ENCODE data around the gene FGF12. TPM values are rescaled to one million over a fixed set of nuclear protein-coding genes. Genes with fewer than 3 reads are reported as not detected.

Gene FGF12
- polyA plus RNA-seq, 1 of the 3 experiments (the other 2 are of a cell fraction) = 0.30 TPM

DNA sequence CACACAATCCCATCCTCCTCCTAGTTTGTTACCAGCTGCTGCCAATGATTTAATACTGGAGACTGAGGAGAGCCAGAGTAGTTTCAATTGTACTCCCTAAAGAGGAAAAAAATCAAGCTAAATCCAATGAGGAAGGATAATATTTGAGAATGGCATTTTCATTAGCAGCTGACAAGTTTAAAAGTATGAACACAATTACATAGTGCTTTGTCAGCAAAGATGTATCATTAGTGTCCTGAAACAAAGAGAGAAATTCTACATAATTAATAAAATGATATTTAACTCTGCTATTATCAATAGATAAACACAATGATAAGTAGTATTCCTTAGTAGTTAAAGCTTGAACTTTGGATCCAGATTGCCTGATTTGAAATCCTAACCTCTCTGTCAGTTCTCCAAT, 163.9 kb downstream of the FGF12 start:
- TF ChIP-seq, protein P1, sequence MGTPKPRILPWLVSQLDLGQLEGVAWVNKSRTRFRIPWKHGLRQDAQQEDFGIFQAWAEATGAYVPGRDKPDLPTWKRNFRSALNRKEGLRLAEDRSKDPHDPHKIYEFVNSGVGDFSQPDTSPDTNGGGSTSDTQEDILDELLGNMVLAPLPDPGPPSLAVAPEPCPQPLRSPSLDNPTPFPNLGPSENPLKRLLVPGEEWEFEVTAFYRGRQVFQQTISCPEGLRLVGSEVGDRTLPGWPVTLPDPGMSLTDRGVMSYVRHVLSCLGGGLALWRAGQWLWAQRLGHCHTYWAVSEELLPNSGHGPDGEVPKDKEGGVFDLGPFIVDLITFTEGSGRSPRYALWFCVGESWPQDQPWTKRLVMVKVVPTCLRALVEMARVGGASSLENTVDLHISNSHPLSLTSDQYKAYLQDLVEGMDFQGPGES (IDR thresholded peaks at IDR 0.05; ENCODE audit: low read depth, low read length) = no peak
- TF ChIP-seq FOXJ3 (CRISPR knock-in tag; IDR thresholded peaks at IDR 0.05) (no peak), POLR2AphosphoS5 (IDR thresholded peaks at IDR 0.05; ENCODE audit: low read depth, low read length) (no peak), ELF1 (IDR thresholded peaks at IDR 0.05) (no peak), SMC3 (IDR thresholded peaks at IDR 0.05; ENCODE audit: low read depth, low read length) (no peak)
- H4K20me1 ChIP-seq (ENCODE audit: insufficient read depth) = no peaks in the 10 kb centered on the region
- H3K79me2 ChIP-seq (ENCODE audit: insufficient read depth) = no peaks in the 10 kb centered on the region
- no peaks in the 10 kb centered on the region for H3K9me2 ChIP-seq
- H3K4me1 ChIP-seq (ENCODE audit: control insufficient read depth in 1 of 2, insufficient read depth in 2 of 2, low read depth in 1 of 2, low read length in 1 of 2) = no peaks in the 10 kb centered on the region
- no peak overlapping the region for H2AFZ ChIP-seq (ENCODE audit: low read depth)
- CTCF ChIA-PET = interaction anchor here (7.2 kb wide), 1 partner anchor 240 kb away, joined by 46 read pairs; no protein-coding TSS in a partner anchor
- H3F3A ChIP-seq (replicated peaks; ENCODE audit: insufficient read depth) = no peaks in the 10 kb centered on the region
- H3K9ac ChIP-seq = no peak overlapping the region
- H3K27ac ChIP-seq (ENCODE audit: low read depth in 2 of 2, low read length in 1 of 2) = no peak overlapping the region
- no peak overlapping the region for H3K4me3 ChIP-seq (ENCODE audit: low read depth in 2 of 2, low read length in 1 of 2)
- no peak overlapping the region for H3K4me2 ChIP-seq
- H3K9me3 ChIP-seq = no peaks in the 10 kb centered on the region
- no peak for DNase-seq
- POLR2A ChIA-PET = no interaction called here
- peaks cover 10% of the 10 kb centered on the region; the same call in 1 of the 2 replicates for H3K27me3 ChIP-seq (ENCODE audit: insufficient read depth)
- no peaks in the 10 kb centered on the region for H3K36me3 ChIP-seq (replicated peaks in 1 of 2; ENCODE audit: control insufficient read depth in 1 of 2, insufficient read depth in 2 of 2, low read length in 1 of 2)

DNA sequence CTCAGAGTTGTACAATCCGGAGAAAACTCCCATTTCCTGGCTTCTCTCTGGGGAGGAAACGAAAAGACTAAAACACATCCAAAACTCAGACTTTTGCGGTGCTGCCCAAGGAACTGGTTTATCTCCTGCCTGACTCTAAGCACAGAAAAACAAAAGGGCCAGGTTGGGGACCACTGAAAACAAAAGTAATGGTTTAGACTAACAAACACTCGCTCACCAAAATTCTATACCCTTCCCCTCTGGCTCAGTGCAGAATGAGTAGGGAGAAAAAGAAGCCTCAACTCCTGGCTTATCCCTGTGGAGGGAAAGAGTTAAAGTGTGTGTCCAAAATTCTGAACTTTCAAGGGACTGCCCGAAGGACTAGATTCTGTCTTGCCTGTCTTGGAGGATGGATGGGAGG, 173.6 kb downstream of the FGF12 start:
- no peak for DNase-seq
- WGBS (ENCODE audit: low lambda C conversion rate) = 5% methylated on average over 5 of the region's 5 CpGs
- no peaks in the 10 kb centered on the region for H3K79me2 ChIP-seq (ENCODE audit: insufficient read depth)
- ChIA-PET POLR2A (no interaction called here), CTCF (no interaction called here)
- H3K4me1 ChIP-seq (ENCODE audit: control insufficient read depth in 1 of 2, insufficient read depth in 2 of 2, low read depth in 1 of 2, low read length in 1 of 2) = no peaks in the 10 kb centered on the region
- no peak overlapping the region for H2AFZ ChIP-seq (ENCODE audit: low read depth)
- no peaks in the 10 kb centered on the region; the same call in 1 of the 2 replicates for H3K27me3 ChIP-seq (ENCODE audit: insufficient read depth)
- no peaks in the 10 kb centered on the region for H3K36me3 ChIP-seq (replicated peaks in 1 of 2; ENCODE audit: control insufficient read depth in 1 of 2, insufficient read depth in 2 of 2, low read length in 1 of 2)
- no peak overlapping the region for H3K9ac ChIP-seq
- H4K20me1 ChIP-seq (ENCODE audit: insufficient read depth) = no peaks in the 10 kb centered on the region
- no peak overlapping the region for H3K4me3 ChIP-seq (ENCODE audit: low read depth in 2 of 2, low read length in 1 of 2)
- no peaks in the 10 kb centered on the region for H3K9me3 ChIP-seq
- H3K9me2 ChIP-seq = no peaks in the 10 kb centered on the region
- TF ChIP-seq CHD2 (IDR thresholded peaks at IDR 0.05; ENCODE audit: low read length, partially characterized antibody) (no peak), EP300 (IDR thresholded peaks at IDR 0.05; ENCODE audit: borderline replicate concordance in 1 of 2, low read depth in 1 of 2, low read length in 1 of 2) (no peak)
- TF ChIP-seq, protein P1 (IDR thresholded peaks at IDR 0.05; ENCODE audit: low read depth, low read length) = no peak
- no peaks in the 10 kb centered on the region for H3F3A ChIP-seq (replicated peaks; ENCODE audit: insufficient read depth)
- no peak overlapping the region for H3K27ac ChIP-seq (ENCODE audit: low read depth in 2 of 2, low read length in 1 of 2)
- H3K4me2 ChIP-seq = no peak overlapping the region

DNA sequence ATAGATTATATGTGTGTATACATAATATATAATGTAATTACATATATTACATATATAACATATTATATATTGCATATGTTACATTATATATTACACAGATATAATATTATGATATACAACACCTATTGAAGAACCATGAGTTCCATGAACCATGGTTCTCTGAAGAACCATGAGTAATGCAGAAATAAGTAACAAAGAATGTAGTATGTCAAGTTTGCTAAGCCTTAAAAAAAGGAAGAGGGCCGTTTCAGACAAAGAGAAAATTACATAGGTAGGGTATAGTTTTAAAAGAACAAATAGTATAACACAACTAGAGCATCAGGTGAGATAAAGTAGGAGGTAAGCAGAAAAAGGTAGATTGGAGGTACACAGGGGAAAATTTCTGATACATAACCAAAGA, 177.0 kb downstream of the FGF12 start:
- Histone ChIP-seq H3K9me2 (no peaks in the 10 kb centered on the region), H3K4me3 (ENCODE audit: low read depth in 2 of 2, low read length in 1 of 2) (no peak overlapping the region), H3F3A (replicated peaks; ENCODE audit: insufficient read depth) (no peaks in the 10 kb centered on the region), H3K36me3 (replicated peaks in 1 of 2; ENCODE audit: control insufficient read depth in 1 of 2, insufficient read depth in 2 of 2, low read length in 1 of 2) (no peaks in the 10 kb centered on the region), H3K79me2 (ENCODE audit: insufficient read depth) (no peaks in the 10 kb centered on the region), H3K27ac (ENCODE audit: low read depth in 2 of 2, low read length in 1 of 2) (no peak overlapping the region), H2AFZ (ENCODE audit: low read depth) (no peak overlapping the region), H3K4me2 (no peak overlapping the region), H3K9me3 (no peaks in the 10 kb centered on the region), H3K9ac (no peak overlapping the region), H3K27me3 (ENCODE audit: insufficient read depth) (no peaks in the 10 kb centered on the region; the same call in 1 of the 2 replicates), H4K20me1 (ENCODE audit: insufficient read depth) (no peaks in the 10 kb centered on the region), H3K4me1 (ENCODE audit: control insufficient read depth in 1 of 2, insufficient read depth in 2 of 2, low read depth in 1 of 2, low read length in 1 of 2) (no peaks in the 10 kb centered on the region)
- no peak for DNase-seq
- CTCF ChIA-PET = no interaction called here
- POLR2A ChIA-PET = no interaction called here
- WGBS (ENCODE audit: low lambda C conversion rate) = 0% methylated on average over 1 of the region's 1 CpG
- TF ChIP-seq CHD2 (IDR thresholded peaks at IDR 0.05; ENCODE audit: low read length, partially characterized antibody) (no peak), MXI1 (IDR thresholded peaks at IDR 0.05; ENCODE audit: low read depth, low read length) (no peak), GATA2 (CRISPR knock-in tag; IDR thresholded peaks at IDR 0.05) (no peak), JUND (IDR thresholded peaks at IDR 0.05) (no peak), TCF12 (IDR thresholded peaks at IDR 0.05) (no peak), RFX5 (IDR thresholded peaks at IDR 0.05; ENCODE audit: low read length) (no peak), TAF1 (IDR thresholded peaks at IDR 0.05; ENCODE audit: borderline replicate concordance, low read depth, low read length) (no peak), NRF1 (IDR thresholded peaks at IDR 0.05; ENCODE audit: low read depth, low read length) (no peak), POLR2AphosphoS5 (IDR thresholded peaks at IDR 0.05; ENCODE audit: low read depth, low read length) (no peak), SMC3 (IDR thresholded peaks at IDR 0.05; ENCODE audit: low read depth, low read length) (no peak), RCOR1 (IDR thresholded peaks at IDR 0.05; ENCODE audit: low read length) (no peak)
- TF ChIP-seq, protein P1 (IDR thresholded peaks at IDR 0.05; ENCODE audit: low read depth, low read length) = no peak
- TF ChIP-seq, protein P2, sequence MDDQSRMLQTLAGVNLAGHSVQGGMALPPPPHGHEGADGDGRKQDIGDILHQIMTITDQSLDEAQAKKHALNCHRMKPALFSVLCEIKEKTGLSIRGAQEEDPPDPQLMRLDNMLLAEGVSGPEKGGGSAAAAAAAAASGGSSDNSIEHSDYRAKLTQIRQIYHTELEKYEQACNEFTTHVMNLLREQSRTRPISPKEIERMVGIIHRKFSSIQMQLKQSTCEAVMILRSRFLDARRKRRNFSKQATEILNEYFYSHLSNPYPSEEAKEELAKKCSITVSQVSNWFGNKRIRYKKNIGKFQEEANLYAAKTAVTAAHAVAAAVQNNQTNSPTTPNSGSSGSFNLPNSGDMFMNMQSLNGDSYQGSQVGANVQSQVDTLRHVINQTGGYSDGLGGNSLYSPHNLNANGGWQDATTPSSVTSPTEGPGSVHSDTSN (IDR thresholded peaks at IDR 0.05) = no peak
- TF ChIP-seq, protein P3, sequence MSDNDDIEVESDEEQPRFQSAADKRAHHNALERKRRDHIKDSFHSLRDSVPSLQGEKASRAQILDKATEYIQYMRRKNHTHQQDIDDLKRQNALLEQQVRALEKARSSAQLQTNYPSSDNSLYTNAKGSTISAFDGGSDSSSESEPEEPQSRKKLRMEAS (IDR thresholded peaks at IDR 0.05; ENCODE audit: low read depth) = no peak
